GM12891 (cell line): ENCODE measurements around the gene MAP2K5.

Experiments
- POLR2A ChIP-seq: IDR thresholded peaks from 2 replicates; pipeline ENCODE4 v1.6.1; 2011; ENCODE audit warnings: low read depth, low read length, control low read depth
- POLR2AphosphoS5 ChIP-seq: IDR thresholded peaks from 2 replicates; pipeline ENCODE4 v1.6.1; 2011; ENCODE audit warnings: low read depth, low read length, control low read depth
- SPI1 ChIP-seq: IDR thresholded peaks from 2 replicates; pipeline ENCODE4 v1.6.1; 2011; ENCODE audit warnings: low read depth, low read length, control low read depth
- TAF1 ChIP-seq: IDR thresholded peaks from 2 replicates; pipeline ENCODE4 v1.6.1; 2011; ENCODE audit warnings: low read depth, low read length, control low read depth

GRCh38 chr15:67824976-67825880 lies 282.7 kb downstream of the MAP2K5 start, which contains the start of gene SKOR1:
- TF ChIP-seq TAF1 (no peak), POLR2AphosphoS5 (no peak), POLR2A (no peak), SPI1 (peak; percentile 52; the same call in 1 of the 2 replicates)
